Fibroblast of the aortic adventitia (primary cell): ENCODE measurements around the gene KLF13. TPM values are rescaled to one million over a fixed set of nuclear protein-coding genes. Genes with fewer than 3 reads are reported as not detected.

Experiments used
- DNase-seq: peaks from one replicate; pipeline ENCODE4 v3.0.0-alpha.2; 2010; ENCODE audit warnings: low read depth
- H3K4me3 ChIP-seq: 2 replicates; pipeline ENCODE4 v1.5.1; 2011; ENCODE audit warnings: low read depth, mild to moderate bottlenecking, control low read depth, low read length, moderate library complexity
- CTCF ChIP-seq: IDR thresholded peaks from 2 replicates; pipeline ENCODE4 v1.5.1; 2011; ENCODE audit warnings: mild to moderate bottlenecking, low read length, control low read depth, inconsistent platforms; ENCODE audit not compliant: insufficient read depth
- total RNA-seq: library from RNA; depleted of rRNA; stranded (reverse); fragments of >200 nt; gene quantifications from 2 replicates; pipeline ENCODE4 v1.2.3, GENCODE V29; 2012; ENCODE audit warnings: low replicate concordance

Gene KLF13
- total RNA-seq, 1 donor, result 40.4 TPM

GRCh38 chr15:31307270-31308184 lies 19.1 kb upstream of the KLF13 start:
- no peak for TF ChIP-seq CTCF
- DNase-seq, result no peak

GRCh38 chr15:31308185-31308639 lies 18.4 kb upstream of the KLF13 start:
- no peak for DNase-seq
- TF ChIP-seq CTCF, result no peak
- no peak overlapping the region for H3K4me3 ChIP-seq

More at GRCh38 chr15:31307270-31308184, 19.1 kb upstream of the KLF13 start:
- no peak overlapping the region for H3K4me3 ChIP-seq

GRCh38 chr15:31309893-31310606 lies 16.6 kb upstream of the KLF13 start:
- TF ChIP-seq CTCF, result no peak
- H3K4me3 ChIP-seq, result no peak overlapping the region
- no peak for DNase-seq

- no peak overlapping the region for H3K4me3 ChIP-seq
- no peak for TF ChIP-seq CTCF
Observed at GRCh38 chr15:31311735-31312619, 14.7 kb upstream of the KLF13 start.

GRCh38 chr15:31313223-31313622 lies 13.4 kb upstream of the KLF13 start:
- no peak for TF ChIP-seq CTCF
- no peak overlapping the region for H3K4me3 ChIP-seq
- DNase-seq, result no peak

More at GRCh38 chr15:31311735-31312619, 14.7 kb upstream of the KLF13 start:
- DNase-seq, result no peak

- no peak for DNase-seq
- H3K4me3 ChIP-seq, result no peak overlapping the region
- no peak for TF ChIP-seq CTCF
Observed at GRCh38 chr15:31314380-31314779, 12.3 kb upstream of the KLF13 start.
